ENCODE results near the gene CXCR2.
"Not testable (repeated sequence)": the region's sequence is repeated elsewhere in the genome, so short reads cannot be mapped to it uniquely, and the experiment has no call there.

CXCR2 gene

GRCh38 chr2:218130822-218131221 lies 5.0 kb downstream of the CXCR2 start:
- no peak for DNase-seq

GRCh38 chr2:218137514-218137913 lies 11.7 kb downstream of the CXCR2 start:
- no peak for DNase-seq

GRCh38 chr2:218138047-218138446 lies 12.2 kb downstream of the CXCR2 start:
- DNase-seq = no peak

GRCh38 chr2:218145124-218145523 lies 19.3 kb downstream of the CXCR2 start:
- no peak for DNase-seq

GRCh38 chr2:218146056-218146455 lies 20.2 kb downstream of the CXCR2 start:
- no peak for DNase-seq

- DNase-seq = no peak
Observed at GRCh38 chr2:218149098-218149497, 23.3 kb downstream of the CXCR2 start.

- no peak for DNase-seq
Observed at GRCh38 chr2:218149848-218150440, 24.1 kb downstream of the CXCR2 start.

- DNase-seq = no peak
Observed at GRCh38 chr2:218152172-218152571, 26.3 kb downstream of the CXCR2 start.

GRCh38 chr2:218152777-218153176 lies 26.9 kb downstream of the CXCR2 start:
- no peak for DNase-seq

GRCh38 chr2:218155953-218156479 lies 30.2 kb downstream of the CXCR2 start:
- no peak for DNase-seq

- DNase-seq = no peak
Observed at GRCh38 chr2:218161644-218162043, 35.8 kb downstream of the CXCR2 start.

GRCh38 chr2:218162814-218163213 lies 37.0 kb downstream of the CXCR2 start:
- DNase-seq = no peak

GRCh38 chr2:218166791-218167190 lies 41.0 kb downstream of the CXCR2 start, which contains the start of gene CXCR1:
Gene CXCR1, minus strand, starts transcription at chr2:218166962. Its CDS starts 1,751 bp downstream, at chr2:218165211.
- DNase-seq = peak; percentile 54

- DNase-seq = no peak
Observed at GRCh38 chr2:218168016-218168415, 42.2 kb downstream of the CXCR2 start.

GRCh38 chr2:218168635-218169462 lies 43.0 kb downstream of the CXCR2 start:
- DNase-seq = peak; percentile 76

- no peak for DNase-seq
Observed at GRCh38 chr2:218169757-218170546, 44.1 kb downstream of the CXCR2 start.

GRCh38 chr2:218171744-218172143 lies 45.9 kb downstream of the CXCR2 start:
- not testable (repeated sequence) for DNase-seq

- DNase-seq = no peak
Observed at GRCh38 chr2:218172845-218173244, 47.0 kb downstream of the CXCR2 start.

- DNase-seq = no peak
Observed at GRCh38 chr2:218179782-218180181, 54.0 kb downstream of the CXCR2 start.

- no peak for DNase-seq
Observed at GRCh38 chr2:218180467-218181114, 54.8 kb downstream of the CXCR2 start.

- DNase-seq = no peak
Observed at GRCh38 chr2:218184331-218184730, 58.5 kb downstream of the CXCR2 start.

GRCh38 chr2:218186355-218186766 lies 60.5 kb downstream of the CXCR2 start:
- peak; percentile 79 for DNase-seq
